SK-N-SH treated with all-trans-retinoic acid at 6 μM for 48 hours (cell line): ENCODE data around the gene LCP1.

Experiments
- CSRNP3 ChIP-seq: fragments of 250-450 bp; sonication (Bioruptor Pico); IDR thresholded peaks from 2 replicates; pipeline ENCODE4 v1.5.1; 2021; ENCODE audit warnings: mild to moderate bottlenecking, moderate library complexity
- ZFP3 ChIP-seq: fragments of 250-450 bp; sonication (Bioruptor Pico); IDR thresholded peaks from 2 replicates; pipeline ENCODE4 v1.5.0; 2020; ENCODE audit warnings: mild to moderate bottlenecking, moderate library complexity
- ZNF8 ChIP-seq: fragments of 450-650 bp; formaldehyde crosslinking; IDR thresholded peaks from 2 replicates; pipeline ENCODE4 v1.5.0; 2020; ENCODE audit warnings: mild to moderate bottlenecking, moderate library complexity
- TF ChIP-seq, protein P1 (sequence below): fragments of 250-450 bp; sonication (Bioruptor Pico); IDR thresholded peaks from 2 replicates; pipeline ENCODE4 v1.5.1; 2020; ENCODE audit warnings: low read depth, mild to moderate bottlenecking, moderate library complexity

- TF ChIP-seq ZNF8 (no peak), CSRNP3 (no peak), ZFP3 (no peak)
- TF ChIP-seq, protein P1, sequence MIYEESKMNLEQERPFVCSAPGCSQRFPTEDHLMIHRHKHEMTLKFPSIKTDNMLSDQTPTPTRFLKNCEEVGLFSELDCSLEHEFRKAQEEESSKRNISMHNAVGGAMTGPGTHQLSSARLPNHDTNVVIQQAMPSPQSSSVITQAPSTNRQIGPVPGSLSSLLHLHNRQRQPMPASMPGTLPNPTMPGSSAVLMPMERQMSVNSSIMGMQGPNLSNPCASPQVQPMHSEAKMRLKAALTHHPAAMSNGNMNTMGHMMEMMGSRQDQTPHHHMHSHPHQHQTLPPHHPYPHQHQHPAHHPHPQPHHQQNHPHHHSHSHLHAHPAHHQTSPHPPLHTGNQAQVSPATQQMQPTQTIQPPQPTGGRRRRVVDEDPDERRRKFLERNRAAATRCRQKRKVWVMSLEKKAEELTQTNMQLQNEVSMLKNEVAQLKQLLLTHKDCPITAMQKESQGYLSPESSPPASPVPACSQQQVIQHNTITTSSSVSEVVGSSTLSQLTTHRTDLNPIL (CRISPR knock-in tag): no peak
Measured at GRCh38 chr13:46183018-46183946, 1.3 kb upstream of the LCP1 start.
